ENCODE results near the gene TSPAN2. TPM values are rescaled to one million over a fixed set of nuclear protein-coding genes. Genes with fewer than 3 reads are reported as not detected.

TSPAN2 gene
- total and polyA plus RNA-seq, 2 experiments from 2014 or later = 11.2 to 11.8 TPM

DNA sequence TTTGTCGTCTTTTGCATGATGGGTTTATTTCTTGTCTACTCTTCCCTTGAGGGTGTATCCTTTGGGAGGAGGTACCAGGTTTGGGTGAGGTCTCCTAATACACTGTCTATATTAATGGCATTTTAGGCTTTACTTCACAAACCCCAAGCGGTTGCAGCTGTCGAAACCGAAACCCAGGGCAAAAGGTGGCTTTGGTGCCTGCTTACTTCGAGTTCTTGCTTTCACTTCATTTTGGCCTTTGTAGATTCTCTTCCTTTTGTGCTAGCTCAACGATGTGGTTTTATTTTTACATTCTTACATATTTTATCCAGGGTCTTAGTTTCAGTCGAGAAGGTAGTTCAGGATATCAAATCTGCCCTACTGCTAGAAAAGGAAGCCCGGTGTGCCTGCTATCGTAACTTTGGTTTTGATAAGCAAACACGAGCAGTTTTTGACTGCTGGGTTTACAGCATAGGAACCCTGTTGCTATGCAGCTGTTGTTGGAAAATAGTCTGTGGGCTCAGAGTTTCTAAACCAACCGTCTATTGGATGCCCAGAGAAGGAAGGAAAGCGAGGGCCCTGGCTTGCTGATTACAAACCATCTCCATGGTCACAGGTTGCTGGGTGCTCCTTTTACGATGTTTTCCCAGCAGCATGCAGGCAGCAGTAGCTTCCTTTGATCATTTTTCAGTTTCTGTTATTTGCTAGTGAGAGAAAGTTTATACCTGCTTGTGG, 9.8 kb upstream of the TSPAN2 start (continued):
- no peak for TF ChIP-seq CTCF (conservative IDR thresholded peaks at IDR 0.05; ENCODE audit: low read depth in 2 of 2)

DNA sequence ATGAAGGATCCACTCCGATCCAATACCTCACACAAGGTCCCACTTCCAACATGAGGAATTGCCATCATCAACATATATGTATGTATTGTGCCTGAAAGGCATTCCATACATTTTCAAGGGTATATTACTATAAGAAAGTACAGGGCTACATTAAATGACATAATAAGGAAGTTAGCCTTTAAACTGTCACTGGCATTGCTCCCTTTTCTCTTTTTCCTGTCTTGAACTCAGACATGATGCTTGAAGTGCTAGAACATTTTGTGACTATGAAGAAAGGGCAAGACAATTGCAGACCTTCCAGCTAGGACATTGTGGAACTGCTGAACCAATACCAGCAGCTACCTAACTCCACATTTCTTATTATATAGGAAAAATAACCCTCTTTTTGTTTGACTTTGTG, 2.9 kb upstream of the TSPAN2 start:
- no peak overlapping the region for H3K4me3 ChIP-seq
- no peaks in the 10 kb centered on the region for H3K36me3 Mint-ChIP-seq (ENCODE audit: low read depth)
- peaks cover 16% of the 10 kb centered on the region for H3K4me1 Mint-ChIP-seq
- peaks cover 9% of the 10 kb centered on the region for H3K4me1 ChIP-seq (ENCODE audit: insufficient read depth)
- peaks cover 13% of the 10 kb centered on the region for H3K27me3 Mint-ChIP-seq (ENCODE audit: insufficient read depth, low read depth, poor library complexity)
- no peaks in the 10 kb centered on the region for H3K27me3 ChIP-seq (ENCODE audit: insufficient read depth)
- H3K9me3 Mint-ChIP-seq = no peaks in the 10 kb centered on the region; the same call in 2 of the 3 replicates
- no peak overlapping the region for H2AFZ ChIP-seq
- H3K36me3 ChIP-seq (ENCODE audit: insufficient read depth) = no peaks in the 10 kb centered on the region
- DNase-seq (ENCODE audit: low spot score) (no peak), ATAC-seq (no peak)
- H3K4me3 Mint-ChIP-seq = no peak overlapping the region
- no peaks in the 10 kb centered on the region for H3F3A ChIP-seq (replicated peaks; ENCODE audit: low read depth)
- H3K79me2 ChIP-seq (replicated peaks; ENCODE audit: insufficient read depth) = peaks cover 7% of the 10 kb centered on the region; the same call in 1 of the 2 replicates
- no peak overlapping the region for H3K27ac Mint-ChIP-seq
- no peak overlapping the region for H3K27ac ChIP-seq (ENCODE audit: low read depth)
- no peaks in the 10 kb centered on the region for H3K9me2 ChIP-seq (ENCODE audit: insufficient read depth)
- H4K20me1 ChIP-seq (replicated peaks; ENCODE audit: insufficient read depth) = no peaks in the 10 kb centered on the region
- H3K4me2 ChIP-seq = no peak overlapping the region
- no peak for TF ChIP-seq ZNF114 (CRISPR knock-in tag; IDR thresholded peaks at IDR 0.05)
- TF ChIP-seq, protein P1, sequence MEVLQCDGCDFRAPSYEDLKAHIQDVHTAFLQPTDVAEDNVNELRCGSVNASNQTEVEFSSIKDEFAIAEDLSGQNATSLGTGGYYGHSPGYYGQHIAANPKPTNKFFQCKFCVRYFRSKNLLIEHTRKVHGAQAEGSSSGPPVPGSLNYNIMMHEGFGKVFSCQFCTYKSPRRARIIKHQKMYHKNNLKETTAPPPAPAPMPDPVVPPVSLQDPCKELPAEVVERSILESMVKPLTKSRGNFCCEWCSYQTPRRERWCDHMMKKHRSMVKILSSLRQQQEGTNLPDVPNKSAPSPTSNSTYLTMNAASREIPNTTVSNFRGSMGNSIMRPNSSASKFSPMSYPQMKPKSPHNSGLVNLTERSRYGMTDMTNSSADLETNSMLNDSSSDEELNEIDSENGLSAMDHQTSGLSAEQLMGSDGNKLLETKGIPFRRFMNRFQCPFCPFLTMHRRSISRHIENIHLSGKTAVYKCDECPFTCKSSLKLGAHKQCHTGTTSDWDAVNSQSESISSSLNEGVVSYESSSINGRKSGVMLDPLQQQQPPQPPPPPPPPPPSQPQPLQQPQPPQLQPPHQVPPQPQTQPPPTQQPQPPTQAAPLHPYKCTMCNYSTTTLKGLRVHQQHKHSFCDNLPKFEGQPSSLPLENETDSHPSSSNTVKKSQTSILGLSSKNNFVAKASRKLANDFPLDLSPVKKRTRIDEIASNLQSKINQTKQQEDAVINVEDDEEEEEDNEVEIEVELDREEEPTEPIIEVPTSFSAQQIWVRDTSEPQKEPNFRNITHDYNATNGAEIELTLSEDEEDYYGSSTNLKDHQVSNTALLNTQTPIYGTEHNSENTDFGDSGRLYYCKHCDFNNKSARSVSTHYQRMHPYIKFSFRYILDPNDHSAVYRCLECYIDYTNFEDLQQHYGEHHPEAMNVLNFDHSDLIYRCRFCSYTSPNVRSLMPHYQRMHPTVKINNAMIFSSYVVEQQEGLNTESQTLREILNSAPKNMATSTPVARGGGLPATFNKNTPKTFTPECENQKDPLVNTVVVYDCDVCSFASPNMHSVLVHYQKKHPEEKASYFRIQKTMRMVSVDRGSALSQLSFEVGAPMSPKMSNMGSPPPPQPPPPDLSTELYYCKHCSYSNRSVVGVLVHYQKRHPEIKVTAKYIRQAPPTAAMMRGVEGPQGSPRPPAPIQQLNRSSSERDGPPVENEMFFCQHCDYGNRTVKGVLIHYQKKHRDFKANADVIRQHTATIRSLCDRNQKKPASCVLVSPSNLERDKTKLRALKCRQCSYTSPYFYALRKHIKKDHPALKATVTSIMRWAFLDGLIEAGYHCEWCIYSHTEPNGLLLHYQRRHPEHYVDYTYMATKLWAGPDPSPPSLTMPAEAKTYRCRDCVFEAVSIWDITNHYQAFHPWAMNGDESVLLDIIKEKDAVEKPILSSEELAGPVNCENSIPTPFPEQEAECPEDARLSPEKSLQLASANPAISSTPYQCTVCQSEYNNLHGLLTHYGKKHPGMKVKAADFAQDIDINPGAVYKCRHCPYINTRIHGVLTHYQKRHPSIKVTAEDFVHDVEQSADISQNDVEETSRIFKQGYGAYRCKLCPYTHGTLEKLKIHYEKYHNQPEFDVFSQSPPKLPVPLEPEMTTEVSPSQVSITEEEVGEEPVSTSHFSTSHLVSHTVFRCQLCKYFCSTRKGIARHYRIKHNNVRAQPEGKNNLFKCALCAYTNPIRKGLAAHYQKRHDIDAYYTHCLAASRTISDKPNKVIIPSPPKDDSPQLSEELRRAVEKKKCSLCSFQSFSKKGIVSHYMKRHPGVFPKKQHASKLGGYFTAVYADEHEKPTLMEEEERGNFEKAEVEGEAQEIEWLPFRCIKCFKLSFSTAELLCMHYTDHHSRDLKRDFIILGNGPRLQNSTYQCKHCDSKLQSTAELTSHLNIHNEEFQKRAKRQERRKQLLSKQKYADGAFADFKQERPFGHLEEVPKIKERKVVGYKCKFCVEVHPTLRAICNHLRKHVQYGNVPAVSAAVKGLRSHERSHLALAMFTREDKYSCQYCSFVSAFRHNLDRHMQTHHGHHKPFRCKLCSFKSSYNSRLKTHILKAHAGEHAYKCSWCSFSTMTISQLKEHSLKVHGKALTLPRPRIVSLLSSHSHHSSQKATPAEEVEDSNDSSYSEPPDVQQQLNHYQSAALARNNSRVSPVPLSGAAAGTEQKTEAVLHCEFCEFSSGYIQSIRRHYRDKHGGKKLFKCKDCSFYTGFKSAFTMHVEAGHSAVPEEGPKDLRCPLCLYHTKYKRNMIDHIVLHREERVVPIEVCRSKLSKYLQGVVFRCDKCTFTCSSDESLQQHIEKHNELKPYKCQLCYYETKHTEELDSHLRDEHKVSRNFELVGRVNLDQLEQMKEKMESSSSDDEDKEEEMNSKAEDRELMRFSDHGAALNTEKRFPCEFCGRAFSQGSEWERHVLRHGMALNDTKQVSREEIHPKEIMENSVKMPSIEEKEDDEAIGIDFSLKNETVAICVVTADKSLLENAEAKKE (CRISPR knock-in tag; IDR thresholded peaks at IDR 0.05) = no peak
- no peak for TF ChIP-seq CREB1 (CRISPR knock-in tag; IDR thresholded peaks at IDR 0.05; ENCODE audit: low read depth)
- no peak for TF ChIP-seq STAT1 (IDR thresholded peaks at IDR 0.05; ENCODE audit: unreplicated experiment)
- no peak for TF ChIP-seq EZH2phosphoT487 (IDR thresholded peaks at IDR 0.05; ENCODE audit: unreplicated experiment)
- no peak for TF ChIP-seq JUNB (IDR thresholded peaks at IDR 0.05; ENCODE audit: unreplicated experiment)
- no peak for TF ChIP-seq POLR2AphosphoS5 (IDR thresholded peaks at IDR 0.05; ENCODE audit: low read depth)
- TF ChIP-seq ZNF331 (CRISPR knock-in tag; IDR thresholded peaks at IDR 0.05; ENCODE audit: low read depth) = no peak
- no peak for TF ChIP-seq NANOG (IDR thresholded peaks at IDR 0.05; ENCODE audit: borderline replicate concordance)
- TF ChIP-seq CTCF (conservative IDR thresholded peaks at IDR 0.05; ENCODE audit: low read depth in 2 of 2) = no peak
- TF ChIP-seq REST (IDR thresholded peaks at IDR 0.05; ENCODE audit: unreplicated experiment) = no peak

All from GM23338 (cell line).